OCI-LY3 (cell line): ENCODE measurements around the gene TMEM232.

Experiments
- EZH2phosphoT487 ChIP-seq: fragments of 200-600 bp; shearing (Covaris generic); IDR thresholded peaks from 2 replicates; pipeline ENCODE4 v1.6.1; 2018; ENCODE audit warnings: antibody characterized with exemption, mixed run types, low read depth
- TF ChIP-seq, protein P1 (sequence below): fragments of 200-600, 300-600 bp; sonication (generic); IDR thresholded peaks from 2 replicates; pipeline ENCODE4 v1.5.1; 2014; ENCODE audit warnings: antibody characterized with exemption, low read length, low read depth

DNA sequence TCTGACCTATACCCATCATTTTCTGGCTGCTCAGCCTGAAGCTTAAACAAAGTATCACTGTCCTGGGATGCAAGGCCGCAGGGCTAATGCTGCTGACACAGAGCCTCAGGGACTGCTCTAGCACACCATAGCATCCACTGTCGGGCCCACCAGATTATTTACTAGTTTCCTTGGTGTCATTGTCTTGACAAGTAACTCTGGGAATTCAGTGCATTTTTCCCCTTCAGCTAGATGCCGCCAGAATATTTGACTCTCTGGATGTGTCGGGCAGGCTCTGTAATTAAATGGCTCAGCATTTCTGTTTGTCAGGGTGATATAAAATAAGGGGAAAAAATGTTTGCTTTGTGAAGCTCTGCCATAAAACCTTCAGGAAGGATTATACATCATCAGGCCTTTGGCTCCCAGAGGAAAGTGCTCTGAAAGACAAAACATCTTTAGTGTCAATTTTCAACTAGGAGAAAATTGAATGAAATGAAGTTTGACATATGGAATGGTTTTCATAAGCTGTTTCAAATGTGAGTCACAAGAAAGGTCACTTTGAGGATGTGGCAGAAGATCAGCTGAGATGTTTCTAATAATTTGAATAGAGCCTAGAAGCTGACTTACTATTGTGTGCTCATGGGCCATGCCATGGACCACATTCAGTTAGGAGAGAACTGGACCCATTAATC is 350.1 kb downstream of the TMEM232 start:
- TF ChIP-seq EZH2phosphoT487: no peak
- TF ChIP-seq, protein P1, sequence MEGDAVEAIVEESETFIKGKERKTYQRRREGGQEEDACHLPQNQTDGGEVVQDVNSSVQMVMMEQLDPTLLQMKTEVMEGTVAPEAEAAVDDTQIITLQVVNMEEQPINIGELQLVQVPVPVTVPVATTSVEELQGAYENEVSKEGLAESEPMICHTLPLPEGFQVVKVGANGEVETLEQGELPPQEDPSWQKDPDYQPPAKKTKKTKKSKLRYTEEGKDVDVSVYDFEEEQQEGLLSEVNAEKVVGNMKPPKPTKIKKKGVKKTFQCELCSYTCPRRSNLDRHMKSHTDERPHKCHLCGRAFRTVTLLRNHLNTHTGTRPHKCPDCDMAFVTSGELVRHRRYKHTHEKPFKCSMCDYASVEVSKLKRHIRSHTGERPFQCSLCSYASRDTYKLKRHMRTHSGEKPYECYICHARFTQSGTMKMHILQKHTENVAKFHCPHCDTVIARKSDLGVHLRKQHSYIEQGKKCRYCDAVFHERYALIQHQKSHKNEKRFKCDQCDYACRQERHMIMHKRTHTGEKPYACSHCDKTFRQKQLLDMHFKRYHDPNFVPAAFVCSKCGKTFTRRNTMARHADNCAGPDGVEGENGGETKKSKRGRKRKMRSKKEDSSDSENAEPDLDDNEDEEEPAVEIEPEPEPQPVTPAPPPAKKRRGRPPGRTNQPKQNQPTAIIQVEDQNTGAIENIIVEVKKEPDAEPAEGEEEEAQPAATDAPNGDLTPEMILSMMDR: no peak
